ENCODE data around the gene KCNQ1.

The KCNQ1 gene

GRCh38 chr11:2448661-2449547 lies 4.1 kb downstream of the KCNQ1 start:
- TF ChIP-seq CTCF (IDR thresholded peaks at IDR 0.05; ENCODE audit: poor library complexity, severe bottlenecking) = no peak
- H3K27ac ChIP-seq (ENCODE audit: poor library complexity, severe bottlenecking) = no peak overlapping the region
- no peaks in the 10 kb centered on the region for H3K36me3 ChIP-seq (ENCODE audit: low read depth)
- DNase-seq (ENCODE audit: low spot score) (peak; percentile 51), ATAC-seq (ENCODE audit: low read depth) (no peak)
- peaks cover 16% of the 10 kb centered on the region for H3K27me3 ChIP-seq (ENCODE audit: insufficient read depth, poor library complexity, severe bottlenecking)
- no peaks in the 10 kb centered on the region for H3K9me3 ChIP-seq (ENCODE audit: severe bottlenecking)
- H3K4me1 ChIP-seq (ENCODE audit: insufficient read depth, poor library complexity, severe bottlenecking) = no peaks in the 10 kb centered on the region
- H3K4me3 ChIP-seq (ENCODE audit: severe bottlenecking) = no peak overlapping the region

- no peaks in the 10 kb centered on the region for H3K9me3 ChIP-seq (ENCODE audit: severe bottlenecking)
- peaks cover 12% of the 10 kb centered on the region for H3K27me3 ChIP-seq (ENCODE audit: insufficient read depth, poor library complexity, severe bottlenecking)
- peak; percentile 37 for DNase-seq (ENCODE audit: low spot score)
- no peaks in the 10 kb centered on the region for H3K4me1 ChIP-seq (ENCODE audit: insufficient read depth, poor library complexity, severe bottlenecking)
- no peak for TF ChIP-seq CTCF (IDR thresholded peaks at IDR 0.05; ENCODE audit: poor library complexity, severe bottlenecking)
- no peak for ATAC-seq (ENCODE audit: low read depth)
- H3K36me3 ChIP-seq (ENCODE audit: low read depth) = no peaks in the 10 kb centered on the region
- H3K27ac ChIP-seq (ENCODE audit: poor library complexity, severe bottlenecking) = no peak overlapping the region
- no peak overlapping the region for H3K4me3 ChIP-seq (ENCODE audit: severe bottlenecking)
These were observed 4.9 kb downstream of the KCNQ1 start for GRCh38 chr11:2449548-2450320.

GRCh38 chr11:2450321-2451041 lies 5.7 kb downstream of the KCNQ1 start:
- Histone ChIP-seq H3K9me3 (ENCODE audit: severe bottlenecking) (no peaks in the 10 kb centered on the region), H3K4me3 (ENCODE audit: severe bottlenecking) (no peak overlapping the region), H3K4me1 (ENCODE audit: insufficient read depth, poor library complexity, severe bottlenecking) (no peaks in the 10 kb centered on the region), H3K36me3 (ENCODE audit: low read depth) (no peaks in the 10 kb centered on the region), H3K27ac (ENCODE audit: poor library complexity, severe bottlenecking) (no peak overlapping the region), H3K27me3 (ENCODE audit: insufficient read depth, poor library complexity, severe bottlenecking) (peaks cover 9% of the 10 kb centered on the region)
- no peak for TF ChIP-seq CTCF (IDR thresholded peaks at IDR 0.05; ENCODE audit: poor library complexity, severe bottlenecking)
- ATAC-seq (ENCODE audit: low read depth) (no peak), DNase-seq (ENCODE audit: low spot score) (peak; percentile 50)

GRCh38 chr11:2451336-2451735 lies 6.5 kb downstream of the KCNQ1 start:
- no peak overlapping the region for H3K27ac ChIP-seq (ENCODE audit: poor library complexity, severe bottlenecking)
- peaks cover under 1% of the 10 kb centered on the region for H3K27me3 ChIP-seq (ENCODE audit: insufficient read depth, poor library complexity, severe bottlenecking)
- no peak for TF ChIP-seq CTCF (IDR thresholded peaks at IDR 0.05; ENCODE audit: poor library complexity, severe bottlenecking)
- H3K4me3 ChIP-seq (ENCODE audit: severe bottlenecking) = no peak overlapping the region
- no peaks in the 10 kb centered on the region for H3K4me1 ChIP-seq (ENCODE audit: insufficient read depth, poor library complexity, severe bottlenecking)
- peak; percentile 53 for DNase-seq (ENCODE audit: low spot score)
- H3K36me3 ChIP-seq (ENCODE audit: low read depth) = no peaks in the 10 kb centered on the region
- no peaks in the 10 kb centered on the region for H3K9me3 ChIP-seq (ENCODE audit: severe bottlenecking)
- no peak for ATAC-seq (ENCODE audit: low read depth)
